HFF-Myc (cell line): ENCODE data around the gene NHERF2.
A peak's percentile ranks its signal among the peaks of the same experiment; 100 is the strongest.

ENCODE experiments used
- DNase-seq: peaks from one replicate; pipeline ENCODE4 v3.0.0-alpha.2; 2011; ENCODE audit warnings: low read depth; ENCODE audit errors: extremely low read depth
- H3K4me3 ChIP-seq: replicated peaks from 2 replicates; pipeline ENCODE4 v1.5.1; 2011; ENCODE audit warnings: low read depth, mild to moderate bottlenecking, control low read depth, low read length
- TF ChIP-seq, protein P1 (sequence below): IDR thresholded peaks from 2 replicates; pipeline ENCODE4 v1.5.1; 2012; ENCODE audit warnings: mild to moderate bottlenecking, low read depth, low read length, control low read depth; ENCODE audit errors: missing control alignments

NHERF2 gene

DNA sequence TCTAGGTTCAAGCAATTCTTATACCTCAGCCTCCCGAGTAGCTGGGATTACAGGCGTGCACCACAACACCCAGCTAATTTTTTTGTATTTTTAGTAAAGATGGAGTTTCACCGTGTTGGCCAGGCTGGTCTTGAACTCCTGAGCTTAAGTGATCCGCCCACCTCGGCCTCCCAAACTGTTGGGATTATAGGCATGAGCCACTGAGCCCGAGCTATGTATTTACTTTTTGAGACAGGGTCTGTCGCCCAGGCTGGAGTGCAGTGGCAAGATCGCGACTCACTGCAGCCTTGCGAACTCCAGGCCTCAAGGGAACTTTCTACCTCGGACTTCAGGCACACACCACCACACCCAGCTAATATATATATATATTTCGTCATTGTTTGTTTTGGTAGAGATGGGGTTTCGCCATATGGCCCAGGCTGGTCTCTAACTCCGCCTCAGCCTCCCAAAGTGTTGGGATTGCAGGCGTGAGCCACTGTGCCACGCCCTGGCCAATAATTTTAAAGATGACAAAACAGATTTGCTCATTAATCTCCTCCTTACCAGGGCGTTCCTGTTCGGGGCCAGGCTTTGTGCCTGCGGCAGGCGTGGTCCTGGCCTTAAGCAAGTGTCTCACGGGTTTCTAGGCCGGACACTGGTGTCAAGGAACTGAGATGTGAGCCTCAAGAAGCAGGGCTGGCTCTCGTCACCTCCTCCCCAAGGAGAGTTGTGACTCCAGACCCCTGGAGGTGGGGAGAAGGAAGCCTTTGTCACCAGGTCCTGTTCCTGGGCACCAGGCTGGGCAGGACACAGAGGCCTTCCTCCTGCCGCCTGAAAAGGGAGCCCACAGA is 11.4 kb upstream of the NHERF2 start:
- TF ChIP-seq, protein P1, sequence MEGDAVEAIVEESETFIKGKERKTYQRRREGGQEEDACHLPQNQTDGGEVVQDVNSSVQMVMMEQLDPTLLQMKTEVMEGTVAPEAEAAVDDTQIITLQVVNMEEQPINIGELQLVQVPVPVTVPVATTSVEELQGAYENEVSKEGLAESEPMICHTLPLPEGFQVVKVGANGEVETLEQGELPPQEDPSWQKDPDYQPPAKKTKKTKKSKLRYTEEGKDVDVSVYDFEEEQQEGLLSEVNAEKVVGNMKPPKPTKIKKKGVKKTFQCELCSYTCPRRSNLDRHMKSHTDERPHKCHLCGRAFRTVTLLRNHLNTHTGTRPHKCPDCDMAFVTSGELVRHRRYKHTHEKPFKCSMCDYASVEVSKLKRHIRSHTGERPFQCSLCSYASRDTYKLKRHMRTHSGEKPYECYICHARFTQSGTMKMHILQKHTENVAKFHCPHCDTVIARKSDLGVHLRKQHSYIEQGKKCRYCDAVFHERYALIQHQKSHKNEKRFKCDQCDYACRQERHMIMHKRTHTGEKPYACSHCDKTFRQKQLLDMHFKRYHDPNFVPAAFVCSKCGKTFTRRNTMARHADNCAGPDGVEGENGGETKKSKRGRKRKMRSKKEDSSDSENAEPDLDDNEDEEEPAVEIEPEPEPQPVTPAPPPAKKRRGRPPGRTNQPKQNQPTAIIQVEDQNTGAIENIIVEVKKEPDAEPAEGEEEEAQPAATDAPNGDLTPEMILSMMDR: no peak
- DNase-seq: no peak
- no peak overlapping the region for H3K4me3 ChIP-seq

DNA sequence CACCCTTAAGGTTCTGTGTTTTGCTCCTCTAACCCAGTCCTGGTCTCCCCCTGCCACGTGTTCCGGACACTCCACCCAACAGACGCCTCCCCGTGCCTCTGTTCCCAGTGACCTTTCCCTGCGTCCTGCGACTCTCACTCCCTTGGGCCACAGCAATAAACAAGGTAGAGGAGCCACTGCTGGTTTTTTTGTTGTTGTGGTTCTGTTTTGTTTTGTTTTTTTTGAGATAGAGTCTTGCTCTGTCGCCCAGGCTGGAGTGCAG is 10.8 kb upstream of the NHERF2 start:
- TF ChIP-seq, protein P1: no peak
- no peak for DNase-seq
- H3K4me3 ChIP-seq: no peak overlapping the region

DNA sequence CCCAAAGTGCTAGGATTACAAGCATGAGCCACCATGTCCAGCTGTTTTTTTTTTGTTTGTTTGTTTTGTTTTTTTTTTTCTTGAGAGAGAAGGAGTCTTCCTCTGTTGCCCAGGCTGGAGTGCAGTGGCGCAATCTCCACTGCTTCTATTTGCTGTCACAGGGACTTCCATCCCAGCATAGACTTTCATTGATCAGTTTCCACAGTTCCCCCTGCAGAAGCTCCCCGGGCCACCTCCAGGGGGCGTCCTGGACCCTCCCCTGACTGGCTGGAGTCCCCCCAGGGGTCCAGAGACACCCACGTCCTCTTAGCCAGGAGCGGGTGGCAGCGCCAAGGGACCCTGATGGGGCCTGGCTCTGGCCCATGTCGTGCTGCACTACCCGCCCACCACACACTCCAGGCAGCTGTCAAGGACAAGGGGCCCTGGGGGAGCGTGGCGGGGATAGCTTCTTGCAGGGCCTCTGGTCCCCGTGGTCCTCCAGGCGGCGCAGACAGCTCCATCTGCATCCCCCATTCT is 10.2 kb upstream of the NHERF2 start:
- TF ChIP-seq, protein P1: peak; percentile 66
- H3K4me3 ChIP-seq: no peak overlapping the region
- DNase-seq: no peak

DNA sequence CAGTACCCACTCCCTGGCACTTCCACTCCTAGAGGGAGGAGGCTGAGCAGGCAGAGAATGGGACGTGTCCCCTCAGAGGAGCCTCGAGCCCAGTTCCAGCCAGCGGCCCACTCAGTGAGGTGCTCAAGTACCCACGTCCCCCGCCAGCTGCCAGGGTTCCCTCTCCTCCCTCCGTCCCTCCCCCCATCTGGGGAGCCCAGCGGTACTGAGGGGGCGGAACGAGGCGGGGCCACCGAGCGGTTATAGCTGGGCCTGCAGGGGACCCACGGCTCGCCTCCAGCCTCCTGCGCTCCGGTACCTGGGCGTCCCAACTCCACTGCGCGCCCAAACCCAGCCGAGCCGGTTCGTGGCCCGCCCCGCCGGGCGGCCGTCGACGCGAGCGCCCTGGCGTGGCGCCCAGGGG is 7.2 kb upstream of the NHERF2 start, which contains the start of gene NPW:
TSS of gene NPW (plus strand) at position 268 of the 403 bp plus-strand sequence.
- H3K4me3 ChIP-seq: peak within 1 kb of the TSS; percentile 59
- TF ChIP-seq, protein P1: no peak
- no peak for DNase-seq

DNA sequence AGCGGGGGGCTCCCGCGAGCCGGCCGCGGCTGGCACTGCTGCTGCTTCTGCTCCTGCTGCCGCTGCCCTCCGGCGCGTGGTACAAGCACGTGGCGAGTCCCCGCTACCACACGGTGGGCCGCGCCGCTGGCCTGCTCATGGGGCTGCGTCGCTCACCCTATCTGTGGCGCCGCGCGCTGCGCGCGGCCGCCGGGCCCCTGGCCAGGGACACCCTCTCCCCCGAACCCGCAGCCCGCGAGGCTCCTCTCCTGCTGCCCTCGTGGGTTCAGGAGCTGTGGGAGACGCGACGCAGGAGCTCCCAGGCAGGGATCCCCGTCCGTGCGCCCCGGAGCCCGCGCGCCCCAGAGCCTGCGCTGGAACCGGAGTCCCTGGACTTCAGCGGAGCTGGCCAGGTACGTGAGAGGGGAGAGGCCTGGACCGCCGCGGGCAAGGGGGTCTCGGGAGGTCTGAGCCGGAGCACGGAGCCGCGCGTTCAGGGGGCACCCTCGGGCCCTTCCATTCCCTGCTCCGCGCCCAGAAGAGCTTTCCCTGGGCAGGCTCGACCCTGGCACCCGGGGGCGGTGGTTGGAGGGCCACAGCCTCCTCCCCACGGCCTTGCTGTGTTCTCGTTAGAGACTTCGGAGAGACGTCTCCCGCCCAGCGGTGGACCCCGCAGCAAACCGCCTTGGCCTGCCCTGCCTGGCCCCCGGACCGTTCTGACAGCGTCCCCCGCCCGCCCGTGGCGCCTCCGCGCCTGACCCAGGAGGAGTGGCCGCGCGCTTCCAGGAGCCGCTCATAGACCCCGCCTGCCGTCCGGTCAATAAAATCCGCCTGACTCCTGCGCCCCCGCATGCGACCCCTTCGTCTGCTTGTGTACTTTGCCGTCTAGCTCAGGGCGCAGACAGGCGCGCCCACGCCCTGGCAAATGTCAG is 6.5 kb upstream of the NHERF2 start:
- peak overlapping the region; percentile 59 for H3K4me3 ChIP-seq
- TF ChIP-seq, protein P1: no peak
- no peak for DNase-seq

DNA sequence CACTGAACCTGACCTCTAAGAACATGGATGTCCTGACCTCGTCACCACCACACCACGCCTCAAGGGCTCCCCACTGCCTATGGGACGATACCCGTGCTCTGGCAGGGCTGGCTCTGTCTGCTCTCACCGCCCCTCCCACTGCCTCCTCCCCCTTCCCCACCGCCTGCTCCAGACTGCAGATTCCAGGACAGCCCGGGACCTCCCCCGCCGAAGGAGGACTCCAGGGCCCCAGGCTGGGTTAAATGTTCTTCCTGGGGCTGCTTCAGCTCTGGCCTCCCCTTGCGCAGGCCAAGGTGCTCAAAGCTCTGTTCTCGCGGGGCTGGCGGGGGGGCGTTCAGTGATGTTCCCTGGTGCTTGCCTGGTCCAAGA is 4.0 kb upstream of the NHERF2 start:
- TF ChIP-seq, protein P1: no peak
- no peak overlapping the region; the same call in 1 of the 2 replicates for H3K4me3 ChIP-seq
- no peak for DNase-seq
